OCI-LY7 (cell line): ENCODE results near the gene ZNF497.

ENCODE experiments used
- CTCF ChIP-seq: fragments of 200-600 bp; sonication (generic); conservative IDR thresholded peaks from 2 replicates; pipeline ENCODE4 v1.5.1; 2014; ENCODE audit warnings: mild to moderate bottlenecking, antibody characterized with exemption, low read length, moderate library complexity, mixed read lengths
- EZH2phosphoT487 ChIP-seq: fragments of 200-600 bp; sonication (generic); IDR thresholded peaks from 2 replicates; pipeline ENCODE4 v1.6.1; 2018; ENCODE audit warnings: low read depth, borderline replicate concordance, mild to moderate bottlenecking, mixed run types, antibody characterized with exemption, low read length, moderate library complexity, mixed read lengths

- 0 out of 2 replicates have a peak, but pooled peaks have one; percentile 1 for TF ChIP-seq CTCF
- TF ChIP-seq EZH2phosphoT487: no peak
Measured at GRCh38 chr19:58380662-58381459, 18.3 kb upstream of the ZNF497 start, which contains the start of gene ZNF837.
